ENCODE measurements around the gene HOXA2. TPM values are rescaled to one million over a fixed set of nuclear protein-coding genes. Genes with fewer than 3 reads are reported as not detected.

HOXA2 gene
- total RNA-seq, 1 donor from 2014 or later: 0.24 TPM

DNA sequence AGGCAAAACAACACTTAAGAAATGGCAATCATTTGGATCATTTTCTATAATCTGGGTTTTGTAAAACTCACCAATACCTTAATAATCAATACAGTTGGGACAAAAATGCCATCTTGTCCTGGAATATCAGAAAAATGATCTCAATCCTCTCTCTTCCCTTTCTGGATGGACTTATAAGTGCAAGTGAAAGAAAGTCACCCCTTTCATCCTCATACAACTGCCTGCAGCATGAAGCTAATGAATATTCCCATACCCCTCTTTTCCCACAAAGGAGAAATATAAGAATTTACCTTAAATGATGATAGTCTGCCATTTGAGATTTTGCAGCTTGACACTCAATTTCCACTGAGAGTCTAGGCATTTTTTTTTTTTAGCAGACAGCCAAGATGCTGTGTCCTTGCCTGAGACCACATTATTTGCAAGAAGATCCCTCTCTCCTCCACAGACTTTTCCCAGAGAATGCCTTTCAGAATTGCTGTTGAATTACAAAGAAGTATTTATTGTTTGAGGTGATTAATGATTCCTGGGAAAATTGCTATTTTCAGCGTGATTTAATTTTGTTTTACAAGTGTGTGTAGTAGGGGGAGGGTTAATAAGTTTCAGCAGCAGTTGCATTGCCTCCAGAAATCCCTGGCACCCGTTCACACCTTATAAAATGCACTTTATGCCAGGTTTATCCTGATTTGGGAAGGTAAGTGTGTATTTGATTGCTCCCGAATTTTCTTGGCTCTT, 24.3 kb upstream of the HOXA2 start:
- no peak for DNase-seq (ENCODE audit: low spot score)

DNA sequence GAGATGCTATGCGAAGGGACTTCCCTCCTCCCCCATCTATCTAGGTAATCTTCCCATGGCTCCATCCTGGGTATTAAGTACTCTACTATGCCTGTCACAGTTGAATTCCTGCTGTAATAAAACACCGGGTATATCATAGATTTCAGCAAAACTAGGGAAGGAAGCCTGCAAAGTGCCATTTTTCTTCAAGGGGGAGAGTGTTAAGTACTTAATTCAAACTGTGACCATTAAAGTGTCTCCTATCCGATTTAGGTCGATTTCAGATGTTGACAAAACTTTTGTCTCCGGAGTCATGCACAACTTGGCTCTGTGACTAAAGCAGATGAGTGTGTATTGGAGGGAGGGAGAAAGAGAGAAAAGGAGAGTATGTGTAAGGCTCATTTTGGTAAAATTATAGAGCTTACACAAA, 23.5 kb upstream of the HOXA2 start:
- no peak for DNase-seq (ENCODE audit: low spot score)

DNA sequence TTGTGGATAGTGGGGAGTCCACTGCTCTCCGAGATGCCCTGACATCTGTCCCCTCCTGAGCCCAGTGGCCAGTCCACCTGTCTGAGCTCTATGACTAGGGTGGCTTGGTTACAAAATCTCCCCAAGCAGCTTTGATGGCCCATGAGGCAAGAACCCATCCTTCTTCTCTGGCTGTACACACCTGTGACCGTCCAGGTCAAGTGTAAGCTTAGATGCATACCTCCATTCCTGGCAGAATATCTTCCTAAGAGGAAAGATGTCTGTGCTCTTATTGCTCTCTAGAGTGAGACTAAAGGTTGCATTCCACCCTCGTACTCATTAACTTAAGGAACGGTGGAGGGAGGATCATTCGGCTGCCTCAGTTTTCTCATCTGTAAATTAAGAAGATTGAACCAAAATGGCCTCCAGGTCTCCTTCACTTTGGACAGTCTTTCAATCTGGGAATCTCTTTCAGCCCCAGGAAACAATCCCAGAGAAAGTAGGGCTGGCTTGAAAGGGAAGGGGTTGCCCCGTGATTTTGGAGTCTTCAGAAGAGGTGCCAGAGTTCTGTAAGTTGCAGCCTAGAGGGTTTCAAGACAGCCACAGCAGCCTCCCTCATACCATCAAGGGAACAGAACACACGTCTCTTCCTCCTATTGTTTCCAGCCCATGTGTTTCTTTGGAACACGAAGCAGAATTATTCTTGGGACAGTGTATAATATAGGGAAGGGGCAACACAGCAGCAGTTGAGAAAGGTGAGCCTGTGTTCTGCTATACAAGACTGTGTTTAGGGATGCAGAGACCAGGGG, 22.6 kb upstream of the HOXA2 start:
- no peak for DNase-seq (ENCODE audit: low spot score)

DNA sequence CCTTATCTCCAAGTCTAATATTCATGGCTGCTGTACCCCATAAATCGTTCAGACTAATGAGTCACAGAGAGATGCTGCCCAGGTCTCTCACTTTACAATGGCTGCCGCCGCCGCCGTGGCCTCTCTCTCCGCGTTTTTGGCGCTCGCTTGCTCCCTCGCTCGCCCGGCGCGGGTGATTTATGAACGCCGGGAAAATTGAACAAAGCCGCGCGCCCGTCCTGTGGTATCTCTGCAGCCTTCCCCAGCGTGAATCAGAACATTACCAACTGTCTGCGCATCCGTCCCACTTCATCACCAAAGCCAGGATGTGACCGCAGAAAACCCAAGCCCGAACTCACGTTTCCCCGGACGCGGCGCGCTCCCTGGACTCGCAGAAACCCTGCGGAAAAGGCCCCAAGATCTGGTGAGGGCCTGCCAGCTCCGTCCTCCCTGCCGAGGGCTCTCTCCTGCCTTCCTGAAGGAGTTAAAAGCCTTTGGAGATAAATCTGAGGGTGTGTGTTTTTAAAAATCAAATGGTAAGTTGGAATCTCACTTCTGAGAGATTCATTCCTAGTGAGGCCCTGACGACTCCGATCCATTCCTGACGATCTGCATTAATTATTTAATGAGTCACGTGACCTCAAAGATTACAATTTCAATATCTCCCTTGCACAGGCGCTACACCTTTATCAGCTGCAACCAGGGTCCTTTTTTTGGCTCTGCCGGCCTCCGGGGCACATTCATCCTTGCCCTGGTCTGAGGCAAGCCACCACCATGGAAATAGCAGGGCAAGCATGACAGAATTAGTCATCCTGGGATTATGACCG, 21.8 kb upstream of the HOXA2 start:
- DNase-seq (ENCODE audit: low spot score): peak; percentile 50

DNA sequence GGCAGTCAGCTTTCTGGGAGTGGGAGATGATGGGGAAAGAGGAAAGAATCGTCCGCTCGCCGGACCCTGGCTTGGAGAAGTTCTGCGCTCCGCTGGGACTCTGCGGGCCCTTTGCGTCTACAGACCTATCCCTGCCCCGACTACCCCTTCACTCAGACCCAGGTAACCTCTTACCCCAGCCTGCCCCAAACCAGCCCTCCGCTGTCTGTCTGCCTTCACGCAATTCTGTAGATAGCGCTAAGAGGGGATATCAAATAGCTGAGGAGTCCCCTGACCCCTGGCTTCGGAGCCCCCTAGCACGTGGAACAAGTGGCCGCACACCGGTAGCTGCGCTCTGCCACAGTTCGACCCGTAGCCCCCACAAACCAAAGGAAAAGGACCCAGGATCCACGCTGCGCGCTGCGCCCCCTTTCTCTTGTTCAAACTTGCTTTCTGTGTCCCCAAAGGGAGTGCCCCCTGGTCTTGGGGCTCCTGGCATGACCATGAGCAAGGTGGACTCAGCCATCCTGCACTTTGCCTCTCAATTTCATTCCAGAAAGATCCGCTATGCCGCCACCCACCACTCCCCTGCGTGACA, 21.1 kb upstream of the HOXA2 start:
- DNase-seq (ENCODE audit: low spot score): no peak

DNA sequence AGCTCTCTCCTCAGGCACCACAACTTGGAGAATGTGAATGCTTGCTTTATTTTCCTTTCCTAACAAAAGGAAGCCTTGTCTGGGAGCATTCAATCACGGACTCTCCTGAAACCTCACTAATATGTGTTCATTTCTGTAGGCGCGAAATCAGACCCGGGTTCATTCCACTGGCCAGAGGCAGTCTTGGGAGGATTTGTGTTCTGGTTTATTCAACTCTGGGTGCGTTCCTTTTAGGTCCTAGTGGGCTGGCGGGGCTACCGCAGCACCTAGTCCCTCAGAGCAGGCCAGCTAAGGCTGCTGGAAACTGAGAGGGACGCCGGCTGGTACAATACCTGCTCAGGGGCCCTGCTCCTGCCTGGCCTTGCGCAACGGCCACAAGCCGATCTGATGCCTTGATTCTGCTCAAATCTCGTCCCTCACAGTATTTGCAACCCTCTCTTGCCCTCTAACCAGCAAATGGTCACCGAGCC, 20.6 kb upstream of the HOXA2 start:
- no peak for DNase-seq (ENCODE audit: low spot score)

DNA sequence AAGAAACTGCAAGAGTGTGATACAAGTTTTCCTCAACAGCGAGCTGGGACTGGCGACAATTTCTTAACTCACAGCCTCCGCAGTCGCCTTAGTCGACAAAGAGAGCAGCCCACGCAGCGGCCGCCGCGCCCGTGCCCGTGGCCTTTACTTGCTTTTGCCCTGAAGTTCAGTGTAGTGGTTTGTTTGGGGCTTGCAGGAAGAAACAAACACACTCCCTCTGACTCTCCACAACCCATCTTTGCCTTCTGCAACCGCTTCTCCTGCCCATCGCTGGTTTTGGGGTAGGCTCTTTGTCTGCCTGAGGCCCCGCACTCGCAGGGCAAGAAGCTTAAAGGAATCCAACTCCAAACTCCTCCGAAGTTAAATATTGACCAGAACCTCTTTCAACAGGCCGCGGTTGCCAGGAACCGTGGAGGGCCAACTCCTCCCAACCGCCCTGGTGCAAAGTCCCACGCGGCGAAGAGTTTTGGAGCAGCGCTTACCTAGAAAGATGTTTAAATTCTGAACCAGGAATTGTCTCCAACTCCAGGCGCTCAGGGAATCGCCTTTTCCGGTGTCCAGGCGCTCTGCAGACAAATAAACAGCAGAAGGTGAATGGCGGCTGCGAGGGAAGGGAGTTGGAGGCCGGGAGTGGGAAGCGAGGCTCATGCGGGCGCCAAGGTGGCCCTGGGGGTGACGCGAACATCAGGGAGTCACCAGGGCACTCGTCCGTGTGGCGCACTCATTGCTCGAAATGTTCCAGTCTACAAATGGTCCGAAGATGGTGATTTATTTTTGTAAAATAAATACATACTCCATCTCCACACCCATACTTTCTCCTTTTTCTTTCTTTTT, 19.8 kb upstream of the HOXA2 start:
- DNase-seq (ENCODE audit: low spot score): no peak

DNA sequence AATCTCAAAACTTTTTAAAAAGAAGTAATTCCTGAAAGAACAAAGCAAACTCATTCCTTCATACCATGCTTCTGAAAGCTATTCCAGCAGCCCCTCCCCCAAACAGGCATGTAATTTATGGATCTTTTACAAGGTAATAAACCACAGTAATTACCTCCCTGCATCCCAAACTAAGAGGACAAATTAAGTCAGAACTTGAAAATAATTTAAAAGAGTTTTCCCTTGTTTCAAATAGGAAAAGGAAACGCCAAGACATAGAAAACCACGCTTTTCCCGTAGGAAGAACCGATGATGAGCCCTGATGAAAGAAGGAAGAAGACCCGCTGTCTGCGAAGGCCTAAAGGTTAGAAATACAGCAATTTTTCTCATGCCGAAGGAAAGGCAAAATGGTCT, 19.2 kb upstream of the HOXA2 start:
- DNase-seq (ENCODE audit: low spot score): no peak

DNA sequence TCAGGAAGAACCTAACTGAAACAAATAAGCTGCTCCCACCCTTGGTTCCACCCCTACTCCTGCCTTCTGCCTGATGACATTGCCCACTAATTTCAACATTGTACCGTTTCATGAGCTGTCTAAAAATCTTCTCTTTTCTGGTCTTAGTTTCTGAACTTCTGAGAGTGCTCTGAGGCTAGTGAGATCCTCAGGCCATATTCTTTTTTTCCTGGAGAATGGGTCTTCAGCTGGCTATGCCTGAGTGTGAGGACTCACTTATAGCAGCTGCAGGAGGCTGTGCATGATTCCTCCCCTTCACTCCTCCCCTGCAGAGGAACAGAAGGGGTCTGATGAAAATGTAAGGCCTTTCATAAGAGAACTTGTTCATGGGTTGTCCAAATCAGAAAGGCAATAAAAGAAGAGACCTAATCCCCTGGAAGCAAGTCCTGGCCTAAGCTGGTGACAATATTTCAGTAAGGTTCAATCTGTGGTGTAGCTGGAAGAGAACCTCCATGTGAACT, 17.0 kb upstream of the HOXA2 start:
- no peak for DNase-seq (ENCODE audit: low spot score)

DNA sequence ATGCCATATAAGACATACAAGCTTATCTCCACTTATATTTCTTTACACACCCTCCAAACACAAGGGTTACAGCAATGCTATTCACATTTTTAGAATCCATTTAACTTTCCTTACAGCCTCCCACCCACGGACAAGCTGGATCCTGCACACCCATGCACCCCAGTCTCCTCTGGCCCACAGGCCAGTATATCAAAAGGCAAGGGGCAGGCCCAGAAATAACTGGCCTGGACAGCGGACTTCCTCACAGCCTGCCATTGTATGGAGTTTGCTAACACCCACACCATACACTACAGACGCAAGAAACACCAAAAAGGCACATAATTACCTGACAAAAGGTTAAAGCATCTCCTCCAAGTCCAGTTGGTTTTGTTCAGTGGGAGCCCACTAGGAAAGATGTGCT, 16.1 kb upstream of the HOXA2 start:
- DNase-seq (ENCODE audit: low spot score): no peak

DNA sequence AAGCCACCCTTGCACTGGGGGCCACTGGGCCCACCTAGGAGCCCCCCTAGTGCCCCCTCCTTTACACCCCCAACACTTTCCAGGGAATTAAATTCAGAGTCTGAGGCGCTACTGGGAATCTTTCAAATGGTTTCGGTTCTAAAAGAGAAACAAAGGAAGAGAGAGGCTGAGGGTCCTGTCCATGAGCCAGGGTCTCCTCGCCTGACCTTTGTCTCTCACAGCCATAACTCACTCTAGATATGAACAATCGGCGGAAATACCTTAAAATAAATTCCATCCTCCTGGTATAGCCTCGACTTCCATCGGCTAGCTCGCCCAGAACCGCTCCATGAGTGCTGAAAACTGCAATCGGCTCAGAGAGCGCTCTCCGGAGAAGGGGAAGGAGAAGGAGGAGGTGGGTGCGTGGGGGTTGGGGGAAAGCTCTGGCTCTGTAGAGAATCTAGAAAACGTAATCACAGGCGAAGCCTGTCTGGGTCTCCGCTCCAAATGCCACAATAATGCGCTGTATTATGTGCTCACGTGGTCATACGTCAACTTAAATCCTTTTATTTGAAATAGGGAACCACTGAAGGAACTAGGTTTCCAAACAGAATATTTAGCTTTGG, 15.5 kb upstream of the HOXA2 start:
- DNase-seq (ENCODE audit: low spot score): peak; percentile 64

DNA sequence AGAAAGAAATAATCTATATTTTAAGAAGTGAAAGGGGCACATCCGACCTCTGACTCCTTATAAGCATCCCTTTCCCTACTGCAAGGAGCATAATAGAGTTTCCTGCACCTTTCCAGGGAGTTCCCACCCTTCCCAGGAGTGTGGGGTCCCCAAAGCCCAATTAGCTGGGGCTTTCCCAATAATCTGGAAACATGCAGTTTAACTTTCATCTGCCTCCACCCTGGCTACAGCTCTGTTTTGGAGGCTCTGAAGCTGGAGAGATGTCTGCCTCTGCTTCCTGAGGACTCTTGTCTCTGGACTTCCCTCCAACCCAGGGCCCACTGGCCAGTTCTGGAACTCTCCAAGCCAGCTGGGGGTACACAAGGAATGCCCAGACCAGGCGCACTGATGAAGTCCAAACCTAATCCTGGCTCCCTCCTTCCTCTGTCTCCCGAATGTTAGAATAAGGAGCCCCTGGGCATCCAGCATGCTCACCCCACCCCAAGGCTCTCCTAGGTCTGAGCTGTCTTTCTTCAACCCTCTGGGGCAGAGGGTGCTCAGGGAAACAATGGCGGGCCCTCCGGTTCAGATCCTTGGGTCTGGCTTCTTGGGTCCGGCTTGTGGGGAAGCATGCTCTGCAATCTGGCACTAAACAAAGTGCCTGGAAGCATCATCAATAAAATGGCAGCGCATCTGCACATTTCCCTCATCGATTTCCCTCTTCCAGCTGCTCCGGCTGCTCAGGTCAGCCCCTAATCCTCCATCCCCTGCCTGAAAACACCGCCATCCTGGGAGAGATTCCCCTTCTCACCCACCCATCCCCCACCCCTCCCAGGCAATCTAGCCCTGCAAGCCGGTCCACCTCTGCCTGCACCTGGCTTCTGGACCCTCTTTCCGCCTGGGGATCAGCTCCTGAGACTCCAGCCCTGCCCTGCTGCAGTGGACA, 14.7 kb upstream of the HOXA2 start:
- no peak for DNase-seq (ENCODE audit: low spot score)

DNA sequence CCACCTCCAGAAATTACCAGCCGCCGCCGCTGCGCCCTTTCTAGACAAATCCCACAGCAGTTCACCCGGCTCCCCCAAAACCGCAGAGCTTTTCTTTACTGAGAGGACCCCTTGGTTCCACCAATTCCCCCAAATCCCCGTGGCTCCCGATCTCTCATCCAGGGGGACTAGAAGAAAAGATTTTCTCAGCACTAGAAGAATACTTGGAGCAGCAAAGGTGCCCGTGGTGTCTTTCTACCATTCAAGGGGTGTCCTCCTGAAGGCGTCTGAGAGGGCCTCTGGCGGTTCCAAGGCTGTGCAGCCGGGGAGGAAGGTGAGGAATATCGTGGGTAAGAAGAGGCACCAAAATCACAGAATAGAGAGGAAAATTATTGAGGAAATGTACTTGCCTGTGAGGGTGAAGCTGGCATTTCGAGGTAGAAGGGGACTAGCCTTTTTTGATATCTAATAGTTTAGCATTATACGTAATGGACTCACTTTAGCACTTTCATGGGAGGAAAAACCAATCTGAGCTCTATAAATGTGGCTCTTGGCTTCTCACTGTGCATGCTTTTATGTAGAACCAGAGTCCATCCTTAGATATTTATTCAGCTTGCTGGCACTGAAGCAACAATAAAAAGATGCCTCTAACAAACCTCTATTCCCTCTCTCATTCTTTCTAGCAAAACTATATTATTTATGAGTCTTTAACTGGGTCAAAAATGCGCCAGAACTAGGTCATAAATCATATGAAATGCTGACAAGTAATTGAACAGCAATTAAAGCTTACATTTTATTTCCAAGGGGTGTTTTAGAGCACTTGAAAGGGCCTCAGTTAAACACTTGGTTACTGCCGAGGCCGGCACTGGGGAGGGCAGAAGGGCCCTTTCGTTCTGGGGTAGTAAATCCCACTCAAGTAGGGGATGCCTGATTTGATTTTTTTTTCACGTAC, 13.8 kb upstream of the HOXA2 start:
- DNase-seq (ENCODE audit: low spot score): no peak

DNA sequence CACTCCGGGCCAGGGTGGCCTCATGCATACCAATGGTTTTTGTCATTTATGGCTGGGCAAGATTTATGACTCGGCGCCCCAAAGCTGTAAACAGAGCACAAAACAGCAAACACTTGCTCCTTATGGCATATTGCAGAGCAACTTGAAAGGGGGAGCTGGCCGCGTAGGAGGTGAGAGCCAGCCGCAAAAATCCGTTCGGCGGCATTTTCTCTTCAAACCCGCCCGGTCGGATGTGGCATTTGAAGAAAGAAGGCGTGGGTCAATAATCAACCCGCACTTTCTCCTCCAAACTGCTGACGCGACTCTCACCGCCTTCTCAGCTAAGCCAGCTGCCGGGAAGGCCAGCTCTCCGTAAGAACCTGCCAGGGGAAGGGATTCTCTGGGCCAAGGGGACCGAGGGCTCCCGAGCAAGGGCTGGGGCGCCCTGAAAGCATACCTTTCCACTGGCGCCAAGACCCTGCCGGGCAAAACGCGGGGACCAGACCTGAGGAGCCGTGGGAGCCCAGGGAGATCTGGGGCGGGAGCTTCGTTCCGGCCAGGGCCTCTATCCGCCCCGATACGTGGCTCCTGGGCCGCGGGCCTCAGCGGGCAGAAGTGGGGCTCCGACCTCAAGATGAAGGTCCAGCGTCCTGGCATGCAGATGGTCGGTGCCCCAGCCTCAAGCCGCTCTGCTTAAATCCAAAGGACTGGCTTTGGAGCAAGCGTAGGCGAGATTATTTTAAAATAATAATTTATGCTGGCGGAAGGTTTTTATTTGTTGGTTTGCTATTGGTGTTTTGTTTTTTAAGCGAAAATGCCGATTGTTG, 12.9 kb upstream of the HOXA2 start:
- peak; percentile 69 for DNase-seq (ENCODE audit: low spot score)

DNA sequence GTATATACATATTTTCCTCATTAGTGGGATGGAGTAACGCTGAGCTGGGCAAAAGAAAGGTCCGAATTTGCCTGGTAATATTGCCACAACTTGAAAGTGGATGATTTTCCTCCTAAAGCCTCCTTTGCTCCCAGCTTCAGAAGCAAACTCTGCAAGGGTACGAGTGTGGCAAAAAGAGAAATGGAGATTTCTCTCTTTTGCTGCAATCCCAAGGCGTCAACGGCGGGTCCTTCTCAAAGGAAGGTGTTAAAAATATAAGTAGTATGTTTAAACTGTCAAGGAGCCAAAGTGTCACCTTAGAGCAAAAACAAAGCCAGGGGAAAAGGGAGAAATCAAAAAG, 12.4 kb upstream of the HOXA2 start:
- DNase-seq (ENCODE audit: low spot score): no peak

DNA sequence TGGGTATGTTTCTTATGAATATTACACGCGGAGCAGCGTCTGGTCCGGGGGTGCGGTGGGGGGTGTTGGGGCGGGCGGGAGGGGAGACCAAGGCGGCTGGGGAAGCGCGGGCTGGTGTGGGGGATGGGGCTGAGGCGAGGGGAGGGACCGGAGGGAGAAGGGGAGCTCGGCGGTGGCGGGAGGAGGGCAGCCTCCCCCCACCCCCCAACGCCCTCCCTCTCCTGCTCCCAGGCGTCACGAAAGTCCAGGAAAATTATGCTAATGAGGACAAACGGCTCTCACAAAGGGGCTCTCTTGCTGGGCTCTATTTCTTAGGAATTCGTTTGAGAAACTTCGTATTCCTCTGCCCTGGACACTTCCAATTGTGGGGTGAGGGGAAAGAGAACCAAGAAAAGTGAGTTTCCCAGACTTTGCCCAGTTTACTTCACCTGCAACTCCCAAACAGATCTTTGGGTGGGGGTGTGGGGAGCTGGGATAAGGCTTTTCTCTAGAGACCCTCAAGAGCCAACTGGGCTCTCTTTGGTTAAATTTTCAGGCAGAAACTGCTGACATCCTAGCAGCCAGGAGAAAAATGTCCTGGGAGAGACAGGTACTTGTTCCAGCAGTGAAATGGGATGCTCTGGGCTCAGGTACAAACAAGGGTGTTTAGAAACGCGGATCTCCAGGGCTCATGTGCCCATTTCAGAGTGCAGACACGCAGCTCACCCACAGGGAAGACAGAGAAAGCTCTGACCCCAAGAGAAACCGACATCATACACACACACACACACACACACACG, 11.7 kb upstream of the HOXA2 start:
- DNase-seq (ENCODE audit: low spot score): no peak

Data from umbilical cord (tissue), 2 donors.